Medulla oblongata (tissue), 1 donor: ENCODE results near the gene SERF1B.
"Not testable (repeated sequence)": the region's sequence is repeated elsewhere in the genome, so short reads cannot be mapped to it uniquely, and the experiment has no call there.

Source experiments
- DNase-seq: peaks from one replicate; pipeline ENCODE4 v3.0.0-alpha.2; 2015; ENCODE audit errors: extremely low spot score

The SERF1B gene

GRCh38 chr5:70025106-70025844 is at the start of gene SERF1B:
SERF1B (plus strand) TSS chr5:70025251; CDS start chr5:70025452, 201 bp downstream.
- DNase-seq, result not testable (repeated sequence)

- not testable (repeated sequence) for DNase-seq
Measured at GRCh38 chr5:69991713-69992112, 33.3 kb upstream of the SERF1B start.

- DNase-seq, result not testable (repeated sequence)
Measured at GRCh38 chr5:69995535-69995934, 29.5 kb upstream of the SERF1B start.

GRCh38 chr5:70020660-70021059 is 4.4 kb upstream of the SERF1B start:
- DNase-seq, result not testable (repeated sequence)

GRCh38 chr5:70025845-70026145 is 744 bp downstream of the SERF1B start:
- DNase-seq, result not testable (repeated sequence)

GRCh38 chr5:70031204-70031603 is 6.2 kb downstream of the SERF1B start:
- not testable (repeated sequence) for DNase-seq

GRCh38 chr5:70041411-70041810 is 16.4 kb downstream of the SERF1B start:
- DNase-seq, result not testable (repeated sequence)

GRCh38 chr5:70049790-70050142 is 24.7 kb downstream of the SERF1B start:
- DNase-seq, result not testable (repeated sequence)

GRCh38 chr5:70056289-70056942 is 31.4 kb downstream of the SERF1B start:
- not testable (repeated sequence) for DNase-seq

- not testable (repeated sequence) for DNase-seq
Measured at GRCh38 chr5:70057140-70057539, 32.1 kb downstream of the SERF1B start.

- DNase-seq, result not testable (repeated sequence)
Measured at GRCh38 chr5:70077632-70078031, 52.6 kb downstream of the SERF1B start.

- not testable (repeated sequence) for DNase-seq
Measured at GRCh38 chr5:70088907-70089464, 63.9 kb downstream of the SERF1B start.

GRCh38 chr5:70091776-70092175 is 66.7 kb downstream of the SERF1B start:
- not testable (repeated sequence) for DNase-seq
